ACC112 (cell line): ENCODE measurements around the gene GALNT14.

ENCODE experiments used
- H2AFZ ChIP-seq: fragments of 200-600 bp; sonication (generic); one replicate; pipeline ENCODE4 v1.6.0; 2017; ENCODE audit warnings: antibody characterized with exemption, low read length; ENCODE audit not compliant: unreplicated experiment
- H3K27ac ChIP-seq: fragments of 200-600 bp; sonication (generic); 2 replicates; pipeline ENCODE4 v1.5.1; 2014; ENCODE audit warnings: low read depth, mild to moderate bottlenecking, antibody characterized with exemption, low read length, moderate library complexity
- H3K27me3 ChIP-seq: fragments of 200-600 bp; sonication (generic); 2 replicates; pipeline ENCODE4 v1.6.1; 2014; ENCODE audit warnings: mild to moderate bottlenecking, antibody characterized with exemption, low read length, moderate library complexity, mixed read lengths; ENCODE audit not compliant: insufficient read depth
- H3K36me3 ChIP-seq: fragments of 200-600 bp; sonication (generic); 2 replicates; pipeline ENCODE4 v1.6.1; 2016; ENCODE audit warnings: mild to moderate bottlenecking, antibody characterized with exemption, low read length, moderate library complexity, mixed read lengths; ENCODE audit not compliant: insufficient read depth
- H3K4me1 ChIP-seq: fragments of 200-600 bp; sonication (generic); one replicate; pipeline ENCODE4 v1.6.1; 2016; ENCODE audit warnings: low read length, mixed read lengths; ENCODE audit not compliant: insufficient read depth, unreplicated experiment, control insufficient read depth
- H3K4me3 ChIP-seq: fragments of 200-600 bp; sonication (generic); 2 replicates; pipeline ENCODE4 v1.5.1; 2014; ENCODE audit warnings: mild to moderate bottlenecking, low read depth, low read length
- H3K79me2 ChIP-seq: fragments of 200-600 bp; sonication (generic); one replicate; pipeline ENCODE4 v1.6.0; 2016; ENCODE audit warnings: low read length; ENCODE audit not compliant: control insufficient read depth, unreplicated experiment, insufficient read depth

GALNT14 gene

DNA sequence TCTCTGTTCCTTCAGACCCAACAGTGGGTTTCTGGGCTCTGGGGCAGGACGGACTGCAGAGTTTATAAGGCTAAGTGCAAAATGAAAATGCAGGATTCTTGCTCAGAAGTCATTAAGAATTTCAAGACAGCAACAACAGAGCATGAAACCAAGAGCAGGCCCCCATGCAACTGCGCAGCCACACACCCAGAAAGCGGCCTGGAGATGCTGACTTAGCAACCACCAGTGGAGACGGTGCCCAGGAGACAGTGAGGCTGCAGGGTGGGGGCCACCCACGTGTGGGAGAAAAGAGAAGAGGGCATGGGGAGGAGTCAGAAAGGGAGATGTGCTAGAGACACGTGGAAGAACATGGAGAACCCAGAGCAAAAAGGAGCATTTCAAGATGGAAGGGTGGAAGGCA lies 66.5 kb downstream of the GALNT14 start:
- no peak overlapping the region for H2AFZ ChIP-seq
- no peaks in the 10 kb centered on the region for H3K79me2 ChIP-seq
- H3K4me3 ChIP-seq: no peak overlapping the region
- no peaks in the 10 kb centered on the region for H3K4me1 ChIP-seq
- no peaks in the 10 kb centered on the region for H3K27me3 ChIP-seq
- H3K27ac ChIP-seq: no peak overlapping the region
- H3K36me3 ChIP-seq: no peaks in the 10 kb centered on the region

GRCh38 chr2:31070339-31071125 lies 67.7 kb downstream of the GALNT14 start:
- no peaks in the 10 kb centered on the region for H3K36me3 ChIP-seq
- no peaks in the 10 kb centered on the region for H3K79me2 ChIP-seq
- H3K27ac ChIP-seq: no peak overlapping the region
- H2AFZ ChIP-seq: no peak overlapping the region
- no peak overlapping the region for H3K4me3 ChIP-seq
- H3K4me1 ChIP-seq: no peaks in the 10 kb centered on the region
- no peaks in the 10 kb centered on the region for H3K27me3 ChIP-seq

- H3K4me1 ChIP-seq: no peaks in the 10 kb centered on the region
- H3K4me3 ChIP-seq: no peak overlapping the region
- no peaks in the 10 kb centered on the region for H3K36me3 ChIP-seq
- no peak overlapping the region for H2AFZ ChIP-seq
- H3K27me3 ChIP-seq: no peaks in the 10 kb centered on the region
- no peak overlapping the region for H3K27ac ChIP-seq
- no peaks in the 10 kb centered on the region for H3K79me2 ChIP-seq
These were observed 68.5 kb downstream of the GALNT14 start for GRCh38 chr2:31069643-31070325.

GRCh38 chr2:31067259-31067658 lies 71.0 kb downstream of the GALNT14 start:
- H3K36me3 ChIP-seq: no peaks in the 10 kb centered on the region
- no peaks in the 10 kb centered on the region for H3K4me1 ChIP-seq
- H2AFZ ChIP-seq: no peak overlapping the region
- H3K27me3 ChIP-seq: no peaks in the 10 kb centered on the region
- H3K79me2 ChIP-seq: no peaks in the 10 kb centered on the region
- no peak overlapping the region for H3K27ac ChIP-seq
- no peak overlapping the region for H3K4me3 ChIP-seq

- Histone ChIP-seq H3K4me1 (no peaks in the 10 kb centered on the region), H3K36me3 (no peaks in the 10 kb centered on the region), H3K27ac (no peak overlapping the region), H3K79me2 (no peaks in the 10 kb centered on the region), H3K27me3 (no peaks in the 10 kb centered on the region), H2AFZ (no peak overlapping the region), H3K4me3 (no peak overlapping the region)
These were observed 71.7 kb downstream of the GALNT14 start for GRCh38 chr2:31066551-31066950.

DNA sequence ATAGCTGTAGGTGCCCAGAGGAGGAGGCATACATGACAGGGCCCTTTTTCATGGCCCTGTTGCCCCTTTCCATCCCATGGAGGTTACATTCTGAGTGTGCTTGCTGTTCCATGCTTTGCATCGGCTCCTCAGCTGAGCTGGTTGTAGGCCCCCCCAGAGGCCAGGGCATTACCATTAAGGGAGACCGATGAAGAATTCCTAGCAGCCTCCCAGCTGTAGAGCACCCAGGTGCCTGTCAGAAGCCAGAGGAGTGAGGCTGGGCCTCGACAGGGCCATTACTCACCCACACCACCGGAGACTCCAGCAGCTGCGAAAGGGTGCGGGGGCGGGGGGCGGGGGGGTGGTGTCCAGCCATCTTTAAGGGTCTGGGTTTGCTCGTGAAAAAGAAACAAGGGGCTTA lies 72.2 kb downstream of the GALNT14 start:
- Histone ChIP-seq H3K79me2 (no peaks in the 10 kb centered on the region), H3K27me3 (no peaks in the 10 kb centered on the region), H3K4me1 (no peaks in the 10 kb centered on the region), H3K36me3 (no peaks in the 10 kb centered on the region), H3K4me3 (no peak overlapping the region), H3K27ac (no peak overlapping the region), H2AFZ (no peak overlapping the region)

DNA sequence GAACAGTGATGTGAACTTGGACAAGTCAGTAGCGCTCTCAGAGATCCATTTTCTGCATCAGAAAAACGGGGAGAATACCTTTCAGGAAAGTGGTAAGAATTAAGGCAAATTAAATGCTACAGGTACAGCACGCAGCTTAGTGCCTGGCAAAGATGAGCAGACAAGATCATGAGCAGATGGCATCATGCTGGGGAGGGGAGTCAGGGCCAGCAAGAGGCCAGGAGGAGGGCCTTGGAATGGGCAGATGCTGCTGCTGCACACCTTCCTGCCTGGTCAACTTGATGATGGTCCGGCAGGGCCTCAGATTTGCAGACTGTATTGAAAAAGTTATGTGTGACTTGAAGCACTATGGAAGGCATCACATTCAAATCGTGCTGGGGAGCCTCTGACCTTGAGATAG lies 72.9 kb downstream of the GALNT14 start:
- Histone ChIP-seq H3K27ac (no peak overlapping the region), H3K36me3 (no peaks in the 10 kb centered on the region), H3K27me3 (no peaks in the 10 kb centered on the region), H2AFZ (no peak overlapping the region), H3K79me2 (no peaks in the 10 kb centered on the region), H3K4me1 (no peaks in the 10 kb centered on the region), H3K4me3 (no peak overlapping the region)

DNA sequence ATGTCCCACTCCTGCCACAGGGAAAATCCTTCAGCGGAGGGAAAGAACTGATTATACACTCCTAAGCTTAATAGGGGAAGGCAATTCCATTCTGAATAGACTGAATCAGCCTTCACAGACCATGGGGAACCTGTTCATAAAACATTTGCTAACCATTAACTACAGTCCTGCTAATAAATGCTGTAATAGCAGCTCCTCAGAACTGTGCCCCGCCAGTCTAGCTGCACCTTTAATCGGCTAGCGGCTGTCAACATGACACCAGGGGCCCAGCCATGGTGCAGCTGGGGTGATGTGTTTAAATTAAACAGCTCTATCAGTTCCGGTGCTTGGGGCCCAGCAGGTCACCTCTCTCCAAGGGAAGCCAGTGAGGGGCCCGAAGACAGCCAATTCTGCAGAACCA lies 77.8 kb downstream of the GALNT14 start:
- no peaks in the 10 kb centered on the region for H3K79me2 ChIP-seq
- H3K27ac ChIP-seq: no peak overlapping the region
- H3K27me3 ChIP-seq: no peaks in the 10 kb centered on the region
- H2AFZ ChIP-seq: no peak overlapping the region
- H3K36me3 ChIP-seq: no peaks in the 10 kb centered on the region
- no peak overlapping the region for H3K4me3 ChIP-seq
- H3K4me1 ChIP-seq: no peaks in the 10 kb centered on the region

DNA sequence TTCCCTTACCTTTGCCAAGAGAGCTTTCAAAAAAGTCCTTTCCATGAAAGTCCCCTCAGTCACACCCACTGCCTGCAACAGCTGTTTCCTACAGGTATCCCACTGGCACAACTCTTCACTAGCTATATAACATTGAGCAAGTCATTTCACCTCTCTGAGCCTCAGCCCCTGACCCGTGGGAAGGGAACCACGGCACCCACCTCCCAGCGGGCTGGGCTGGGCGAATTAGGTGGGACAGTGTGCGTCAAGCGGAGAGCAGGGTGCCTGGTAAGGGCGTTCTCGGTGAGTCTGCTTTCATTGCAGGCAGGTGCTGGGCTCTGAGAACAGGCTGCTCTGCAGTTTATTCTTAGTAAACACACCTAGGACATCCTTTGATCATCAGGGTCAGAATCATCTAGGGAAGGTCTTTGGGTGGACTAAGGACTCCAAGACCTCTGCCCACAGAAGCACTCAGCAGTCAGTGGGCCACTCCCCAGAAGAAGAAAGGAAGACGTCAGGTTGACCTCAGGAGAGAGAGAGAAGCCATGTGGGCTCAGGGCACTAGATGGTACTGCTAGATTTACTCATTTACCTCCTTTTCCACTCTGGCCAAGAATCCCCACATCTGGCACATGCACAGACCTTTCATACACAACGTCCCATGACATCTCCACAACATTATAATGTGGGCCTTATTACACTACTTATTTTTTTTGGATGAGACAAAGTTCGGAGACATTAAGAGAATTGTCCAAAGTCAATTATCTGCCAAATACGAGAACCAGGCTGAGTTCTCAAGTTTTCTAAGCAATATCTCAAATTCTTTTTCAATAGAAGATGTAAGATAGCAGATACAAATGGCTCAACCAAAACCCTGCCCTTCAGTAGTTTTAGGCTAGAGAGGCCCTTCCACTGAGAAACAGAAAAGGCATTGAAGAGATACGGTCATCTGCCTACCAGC lies 79.9 kb downstream of the GALNT14 start:
- Histone ChIP-seq H3K27me3 (no peaks in the 10 kb centered on the region), H3K36me3 (no peaks in the 10 kb centered on the region), H3K4me3 (no peak overlapping the region), H2AFZ (no peak overlapping the region), H3K4me1 (no peaks in the 10 kb centered on the region), H3K79me2 (no peaks in the 10 kb centered on the region), H3K27ac (no peak overlapping the region)

DNA sequence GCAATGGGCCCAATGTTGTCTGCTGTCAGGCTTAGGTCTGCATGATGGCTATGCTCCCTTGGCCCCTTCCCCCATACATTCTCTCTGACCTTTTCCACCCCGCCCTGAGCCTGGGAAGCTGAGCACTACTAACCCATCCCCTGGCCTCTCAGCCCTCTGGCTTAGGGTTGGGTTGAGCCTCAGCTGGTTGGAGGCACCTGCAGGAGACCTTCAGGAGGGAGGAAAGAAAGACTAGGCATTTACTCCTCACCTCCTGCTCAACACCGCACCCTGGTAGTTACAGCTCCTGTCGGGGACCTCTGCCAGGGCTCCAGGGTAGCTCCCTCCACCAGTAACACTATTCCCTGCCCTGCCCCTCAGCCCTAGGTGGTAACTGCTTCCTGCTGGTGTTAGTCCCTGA lies 80.5 kb downstream of the GALNT14 start:
- H3K4me3 ChIP-seq: no peak overlapping the region
- H3K27ac ChIP-seq: no peak overlapping the region
- H3K27me3 ChIP-seq: no peaks in the 10 kb centered on the region
- H2AFZ ChIP-seq: no peak overlapping the region
- H3K36me3 ChIP-seq: no peaks in the 10 kb centered on the region
- H3K79me2 ChIP-seq: no peaks in the 10 kb centered on the region
- no peaks in the 10 kb centered on the region for H3K4me1 ChIP-seq
